WTC11 (cell line): ENCODE measurements around the gene ARHGAP8. TPM values are rescaled to one million over a fixed set of nuclear protein-coding genes. Genes with fewer than 3 reads are reported as not detected.

Experiments
- ATAC-seq: fragments of 200-7000 bp; cut with Tn5 transposase; 2 replicates; pipeline ENCODE4 v1.10.0; 2021; ENCODE audit warnings: mild to moderate bottlenecking, moderate library complexity
- CTCF ChIA-PET: fragments of 300-600 bp; sonication (Branson Sonifier 250); formaldehyde crosslinking; loops from one replicate; lab custom pipeline; 2021; ENCODE audit warnings: antibody characterized with exemption; lab: Charles Lee
- POLR2A ChIA-PET: fragments of 350-600 bp; sonication (Branson Sonifier 250); formaldehyde crosslinking; loops from one replicate; lab custom pipeline; 2021; ENCODE audit warnings: antibody characterized with exemption; lab: Charles Lee
- DNase-seq: peaks from one replicate; pipeline ENCODE4 v3.0.0; 2021; ENCODE audit warnings: low spot score
- H3K27ac Mint-ChIP-seq: 2 replicates; pipeline ENCODE4 v1.8.0; 2021; ENCODE audit warnings: mixed read lengths
- H3K27me3 Mint-ChIP-seq: 2 replicates; pipeline ENCODE4 v1.8.0; 2021; ENCODE audit warnings: low read depth, mild to moderate bottlenecking, moderate library complexity, mixed read lengths
- H3K36me3 Mint-ChIP-seq: 2 replicates; pipeline ENCODE4 v1.8.0; 2021; ENCODE audit warnings: mixed read lengths
- H3K4me1 Mint-ChIP-seq: 2 replicates; pipeline ENCODE4 v1.8.0; 2022; ENCODE audit warnings: mixed read lengths
- H3K4me3 Mint-ChIP-seq: 2 replicates; pipeline ENCODE4 v1.8.0; 2021; ENCODE audit warnings: mild to moderate bottlenecking, moderate library complexity, mixed read lengths
- H3K9me3 Mint-ChIP-seq: 2 replicates; pipeline ENCODE4 v1.8.0; 2021; ENCODE audit warnings: mixed read lengths
- ATF1 ChIP-seq: sonication (generic); formaldehyde crosslinking; IDR thresholded peaks from 2 replicates; pipeline ENCODE4 v1.8.1; 2023; ENCODE audit warnings: mild to moderate bottlenecking, moderate library complexity, missing genetic modification reagents
- CBFB ChIP-seq: sonication (generic); formaldehyde crosslinking; IDR thresholded peaks from 2 replicates; pipeline ENCODE4 v1.8.1; 2022; ENCODE audit warnings: mild to moderate bottlenecking, low read depth, missing genetic modification reagents
- E2F4 ChIP-seq: sonication (generic); formaldehyde crosslinking; IDR thresholded peaks from 2 replicates; pipeline ENCODE4 v1.8.1; 2022; ENCODE audit warnings: low read depth, mild to moderate bottlenecking, moderate library complexity, missing genetic modification reagents, borderline replicate concordance
- ESRRA ChIP-seq: sonication (generic); formaldehyde crosslinking; IDR thresholded peaks from 2 replicates; pipeline ENCODE4 v1.8.1; 2022; ENCODE audit warnings: mild to moderate bottlenecking, missing genetic modification reagents, borderline replicate concordance
- FOXP1 ChIP-seq: sonication (generic); formaldehyde crosslinking; IDR thresholded peaks from 2 replicates; pipeline ENCODE4 v1.8.0; 2022; ENCODE audit warnings: missing genetic modification reagents, mild to moderate bottlenecking, moderate library complexity, borderline replicate concordance
- GABPB1 ChIP-seq: sonication (generic); formaldehyde crosslinking; IDR thresholded peaks from 2 replicates; pipeline ENCODE4 v1.8.1; 2023; ENCODE audit warnings: mild to moderate bottlenecking, missing genetic modification reagents
- GRHL2 ChIP-seq: fragments of 250-450 bp; sonication (Bioruptor Pico); IDR thresholded peaks from 2 replicates; pipeline ENCODE4 v1.8.0; 2022; ENCODE audit warnings: mild to moderate bottlenecking, moderate library complexity; ENCODE audit not compliant: insufficient replicate concordance, severe bottlenecking
- IRF1 ChIP-seq: sonication (generic); formaldehyde crosslinking; IDR thresholded peaks from 2 replicates; pipeline ENCODE4 v1.8.0; 2023; ENCODE audit warnings: missing genetic modification reagents
- JAZF1 ChIP-seq: fragments of 250-450 bp; sonication (Bioruptor Pico); IDR thresholded peaks from 2 replicates; pipeline ENCODE4 v1.9.0; 2021; ENCODE audit warnings: moderate library complexity, mild to moderate bottlenecking, inconsistent platforms
- JUN ChIP-seq: sonication (generic); formaldehyde crosslinking; IDR thresholded peaks from 2 replicates; pipeline ENCODE4 v1.8.0; 2023; ENCODE audit warnings: mild to moderate bottlenecking, missing genetic modification reagents
- NFYB ChIP-seq: sonication (generic); formaldehyde crosslinking; conservative IDR thresholded peaks from 2 replicates; pipeline ENCODE4 v1.8.0; 2022; ENCODE audit warnings: low read depth, missing genetic modification reagents
- OVOL2 ChIP-seq: fragments of 250-450 bp; sonication (Bioruptor Pico); IDR thresholded peaks from 2 replicates; pipeline ENCODE4 v1.9.0; 2021; ENCODE audit warnings: mild to moderate bottlenecking, borderline replicate concordance
- RORB ChIP-seq: fragments of 250-450 bp; sonication (Bioruptor Pico); IDR thresholded peaks from 2 replicates; pipeline ENCODE4 v1.9.0; 2021; ENCODE audit warnings: mild to moderate bottlenecking
- SOX15 ChIP-seq: fragments of 250-450 bp; sonication (Bioruptor Pico); IDR thresholded peaks from 2 replicates; pipeline ENCODE4 v1.9.0; 2021; ENCODE audit warnings: mild to moderate bottlenecking
- TEAD1 ChIP-seq: sonication (generic); formaldehyde crosslinking; IDR thresholded peaks from 2 replicates; pipeline ENCODE4 v1.8.0; 2022; ENCODE audit warnings: mild to moderate bottlenecking, missing genetic modification reagents
- TEAD4 ChIP-seq: sonication (generic); formaldehyde crosslinking; IDR thresholded peaks from 2 replicates; pipeline ENCODE4 v1.8.0; 2022; ENCODE audit warnings: mild to moderate bottlenecking, missing genetic modification reagents
- TP53 ChIP-seq: sonication (generic); formaldehyde crosslinking; IDR thresholded peaks from 2 replicates; pipeline ENCODE4 v1.8.1; 2023; ENCODE audit warnings: mild to moderate bottlenecking, missing genetic modification reagents
- USF2 ChIP-seq: sonication (generic); formaldehyde crosslinking; IDR thresholded peaks from 2 replicates; pipeline ENCODE4 v1.8.1; 2023; ENCODE audit warnings: mild to moderate bottlenecking, missing genetic modification reagents, moderate library complexity
- ZBTB21 ChIP-seq: sonication (generic); formaldehyde crosslinking; IDR thresholded peaks from 2 replicates; pipeline ENCODE4 v1.8.1; 2023; ENCODE audit warnings: mild to moderate bottlenecking, missing genetic modification reagents, borderline replicate concordance
- ZMAT4 ChIP-seq: fragments of 250-450 bp; sonication (Bioruptor Pico); IDR thresholded peaks from 2 replicates; pipeline ENCODE4 v1.9.0; 2021; ENCODE audit warnings: mild to moderate bottlenecking
- ZNF219 ChIP-seq: sonication (generic); formaldehyde crosslinking; IDR thresholded peaks from 2 replicates; pipeline ENCODE4 v1.8.0; 2023; ENCODE audit warnings: missing genetic modification reagents, mild to moderate bottlenecking, borderline replicate concordance
- ZNF263 ChIP-seq: sonication (generic); formaldehyde crosslinking; IDR thresholded peaks from 2 replicates; pipeline ENCODE4 v1.8.1; 2022; ENCODE audit warnings: low read depth, mild to moderate bottlenecking, moderate library complexity, missing genetic modification reagents
- ZNF423 ChIP-seq: fragments of 250-450 bp; sonication (Bioruptor Pico); IDR thresholded peaks from 2 replicates; pipeline ENCODE4 v2.1.2; 2022; ENCODE audit warnings: mild to moderate bottlenecking, moderate library complexity
- ZNF425 ChIP-seq: fragments of 250-450 bp; sonication (Bioruptor Pico); conservative IDR thresholded peaks from 2 replicates; pipeline ENCODE4 v1.9.0; 2021; ENCODE audit warnings: mild to moderate bottlenecking
- total RNA-seq: library from RNA; stranded (reverse); gene quantifications from 3 replicates; pipeline ENCODE4 v1.2.3, GENCODE V29; 2021
- TF ChIP-seq, protein P1 (sequence below): sonication (generic); formaldehyde crosslinking; IDR thresholded peaks from 2 replicates; pipeline ENCODE4 v1.8.1; 2022; ENCODE audit warnings: mild to moderate bottlenecking, moderate library complexity, missing genetic modification reagents
- TF ChIP-seq, protein P2 (sequence below): sonication (generic); formaldehyde crosslinking; conservative IDR thresholded peaks from 2 replicates; pipeline ENCODE4 v1.8.1; 2023; ENCODE audit warnings: mild to moderate bottlenecking, low read depth, missing genetic modification reagents, moderate library complexity
- TF ChIP-seq, protein P3 (sequence below): fragments of 250-450 bp; sonication (Bioruptor Pico); IDR thresholded peaks from 2 replicates; pipeline ENCODE4 v2.1.2; 2022; ENCODE audit warnings: mild to moderate bottlenecking, moderate library complexity

The ARHGAP8 gene
- total RNA-seq, 1 experiment from 2014 or later = 61.4 TPM

DNA sequence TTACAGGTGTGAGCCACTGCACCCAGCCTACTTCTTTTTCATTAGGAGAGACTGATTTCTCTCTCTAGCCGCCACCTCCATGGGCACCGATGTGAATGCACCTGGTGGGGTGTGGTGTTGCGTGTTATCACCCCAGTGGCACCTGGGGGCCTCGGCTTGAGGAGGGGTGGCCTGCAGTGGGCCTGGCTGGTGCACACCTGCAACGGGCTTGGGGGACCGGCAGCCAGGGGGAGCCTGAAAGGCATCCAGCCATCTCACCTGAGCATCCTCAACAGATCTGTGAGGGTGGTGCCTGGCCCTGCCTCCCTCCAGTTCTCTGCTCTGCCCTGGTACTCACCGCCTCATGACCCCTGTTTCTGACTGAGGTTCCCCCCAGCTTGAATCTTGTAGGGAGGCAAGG lies 108.9 kb downstream of the ARHGAP8 start:
- Mint-ChIP-seq H3K4me1 (0 out of 2 replicates have a peak, but pooled peaks cover 3% of the 10 kb centered on the region), H3K27me3 (no peaks in the 10 kb centered on the region), H3K36me3 (peaks cover 24% of the 10 kb centered on the region), H3K4me3 (no peak overlapping the region), H3K9me3 (no peaks in the 10 kb centered on the region), H3K27ac (no peak overlapping the region)
- TF ChIP-seq ZNF423 (CRISPR knock-in tag) (no peak), ZNF263 (CRISPR knock-in tag) (no peak), TEAD1 (CRISPR knock-in tag) (no peak), ZBTB21 (CRISPR knock-in tag) (no peak), GABPB1 (CRISPR knock-in tag) (no peak), JAZF1 (no peak), JUN (CRISPR knock-in tag) (no peak), ATF1 (no peak), IRF1 (CRISPR knock-in tag) (no peak), SOX15 (CRISPR knock-in tag) (no peak), GRHL2 (CRISPR knock-in tag) (no peak), CBFB (CRISPR knock-in tag) (no peak), NFYB (no peak), TP53 (no peak), ZNF219 (CRISPR knock-in tag) (no peak), FOXP1 (CRISPR knock-in tag) (no peak), ESRRA (no peak)
- TF ChIP-seq, protein P1, sequence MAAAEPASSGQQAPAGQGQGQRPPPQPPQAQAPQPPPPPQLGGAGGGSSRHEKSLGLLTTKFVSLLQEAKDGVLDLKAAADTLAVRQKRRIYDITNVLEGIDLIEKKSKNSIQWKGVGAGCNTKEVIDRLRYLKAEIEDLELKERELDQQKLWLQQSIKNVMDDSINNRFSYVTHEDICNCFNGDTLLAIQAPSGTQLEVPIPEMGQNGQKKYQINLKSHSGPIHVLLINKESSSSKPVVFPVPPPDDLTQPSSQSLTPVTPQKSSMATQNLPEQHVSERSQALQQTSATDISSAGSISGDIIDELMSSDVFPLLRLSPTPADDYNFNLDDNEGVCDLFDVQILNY (CRISPR knock-in tag) = no peak
- ChIA-PET POLR2A (no interaction called here), CTCF (no interaction called here)
- DNase-seq = no peak
- no peak for ATAC-seq

- ChIA-PET CTCF (no interaction called here), POLR2A (no interaction called here)
- H3K4me1 Mint-ChIP-seq = 0 out of 2 replicates have a peak, but pooled peaks cover 3% of the 10 kb centered on the region
- H3K36me3 Mint-ChIP-seq = peaks cover 17% of the 10 kb centered on the region
- DNase-seq (no peak), ATAC-seq (no peak)
- H3K27me3 Mint-ChIP-seq = no peaks in the 10 kb centered on the region
- no peak overlapping the region for H3K27ac Mint-ChIP-seq
- no peak overlapping the region for H3K4me3 Mint-ChIP-seq
- 0 out of 2 replicates have a peak, but pooled peaks cover 2% of the 10 kb centered on the region for H3K9me3 Mint-ChIP-seq
- no peak for TF ChIP-seq TEAD4 (CRISPR knock-in tag)
- TF ChIP-seq E2F4 (CRISPR knock-in tag) = no peak
- no peak for TF ChIP-seq CBFB (CRISPR knock-in tag)
- no peak for TF ChIP-seq ESRRA
- TF ChIP-seq OVOL2 = no peak
- TF ChIP-seq, protein P2, sequence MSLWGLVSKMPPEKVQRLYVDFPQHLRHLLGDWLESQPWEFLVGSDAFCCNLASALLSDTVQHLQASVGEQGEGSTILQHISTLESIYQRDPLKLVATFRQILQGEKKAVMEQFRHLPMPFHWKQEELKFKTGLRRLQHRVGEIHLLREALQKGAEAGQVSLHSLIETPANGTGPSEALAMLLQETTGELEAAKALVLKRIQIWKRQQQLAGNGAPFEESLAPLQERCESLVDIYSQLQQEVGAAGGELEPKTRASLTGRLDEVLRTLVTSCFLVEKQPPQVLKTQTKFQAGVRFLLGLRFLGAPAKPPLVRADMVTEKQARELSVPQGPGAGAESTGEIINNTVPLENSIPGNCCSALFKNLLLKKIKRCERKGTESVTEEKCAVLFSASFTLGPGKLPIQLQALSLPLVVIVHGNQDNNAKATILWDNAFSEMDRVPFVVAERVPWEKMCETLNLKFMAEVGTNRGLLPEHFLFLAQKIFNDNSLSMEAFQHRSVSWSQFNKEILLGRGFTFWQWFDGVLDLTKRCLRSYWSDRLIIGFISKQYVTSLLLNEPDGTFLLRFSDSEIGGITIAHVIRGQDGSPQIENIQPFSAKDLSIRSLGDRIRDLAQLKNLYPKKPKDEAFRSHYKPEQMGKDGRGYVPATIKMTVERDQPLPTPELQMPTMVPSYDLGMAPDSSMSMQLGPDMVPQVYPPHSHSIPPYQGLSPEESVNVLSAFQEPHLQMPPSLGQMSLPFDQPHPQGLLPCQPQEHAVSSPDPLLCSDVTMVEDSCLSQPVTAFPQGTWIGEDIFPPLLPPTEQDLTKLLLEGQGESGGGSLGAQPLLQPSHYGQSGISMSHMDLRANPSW (CRISPR knock-in tag) = no peak
- no peak for TF ChIP-seq TEAD1 (CRISPR knock-in tag)
- TF ChIP-seq TP53 = no peak
- no peak for TF ChIP-seq USF2 (CRISPR knock-in tag)
- no peak for TF ChIP-seq SOX15 (CRISPR knock-in tag)
- TF ChIP-seq ZMAT4 = no peak
- no peak for TF ChIP-seq RORB (CRISPR knock-in tag)
- TF ChIP-seq, protein P3, sequence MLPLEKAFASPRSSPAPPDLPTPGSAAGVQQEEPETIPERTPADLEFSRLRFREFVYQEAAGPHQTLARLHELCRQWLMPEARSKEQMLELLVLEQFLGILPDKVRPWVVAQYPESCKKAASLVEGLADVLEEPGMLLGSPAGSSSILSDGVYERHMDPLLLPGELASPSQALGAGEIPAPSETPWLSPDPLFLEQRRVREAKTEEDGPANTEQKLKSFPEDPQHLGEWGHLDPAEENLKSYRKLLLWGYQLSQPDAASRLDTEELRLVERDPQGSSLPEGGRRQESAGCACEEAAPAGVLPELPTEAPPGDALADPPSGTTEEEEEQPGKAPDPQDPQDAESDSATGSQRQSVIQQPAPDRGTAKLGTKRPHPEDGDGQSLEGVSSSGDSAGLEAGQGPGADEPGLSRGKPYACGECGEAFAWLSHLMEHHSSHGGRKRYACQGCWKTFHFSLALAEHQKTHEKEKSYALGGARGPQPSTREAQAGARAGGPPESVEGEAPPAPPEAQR (CRISPR knock-in tag) = no peak
- no peak for TF ChIP-seq JUN (CRISPR knock-in tag)
- TF ChIP-seq ZNF425 (CRISPR knock-in tag) = no peak
These were observed 109.9 kb downstream of the ARHGAP8 start for GRCh38 chr22:44862281-44862680.
